MM.1S (cell line): ENCODE measurements around the gene BBOX1.

Source experiments
- CTCF ChIP-seq: fragments of 300-600 bp; sonication (generic); IDR thresholded peaks from 2 replicates; pipeline ENCODE4 v1.5.1; 2016; ENCODE audit warnings: antibody characterized with exemption, low read length, mixed read lengths
- EZH2 ChIP-seq: fragments of 300-600 bp; sonication (generic); optimal IDR thresholded peaks from 2 replicates; pipeline ENCODE3; 2017; ENCODE audit warnings: low read depth, mild to moderate bottlenecking, antibody characterized with exemption, low read length, mixed read lengths
- EZH2phosphoT487 ChIP-seq: fragments of 300-600 bp; sonication (generic); IDR thresholded peaks from 2 replicates; pipeline ENCODE4 v1.6.1; 2018; ENCODE audit warnings: antibody characterized with exemption, low read length

DNA sequence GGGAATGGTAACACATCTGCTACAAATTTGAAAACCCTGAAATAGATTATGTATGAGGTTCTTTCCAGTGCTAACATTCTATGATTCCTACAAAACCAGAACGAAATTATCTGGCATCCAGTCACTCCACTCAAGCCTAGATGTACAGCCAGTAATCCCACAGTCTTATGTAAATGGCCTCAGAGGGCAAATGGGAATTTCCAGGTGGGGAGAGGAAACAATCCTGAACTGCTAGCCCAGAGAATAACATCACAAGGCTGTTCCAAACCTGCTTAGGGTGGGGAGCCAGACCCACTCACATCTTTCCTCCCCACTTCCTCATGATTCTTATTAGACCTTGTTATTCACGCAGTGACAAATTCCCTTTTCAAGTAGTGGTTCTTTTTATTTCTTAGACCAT, 43.2 kb upstream of the BBOX1 start:
- TF ChIP-seq CTCF (no peak), EZH2 (no peak), EZH2phosphoT487 (no peak)
